Ramos (cell line): ENCODE results near the gene PDAP1.
"Not testable (repeated sequence)": the region's sequence is repeated elsewhere in the genome, so short reads cannot be mapped to it uniquely, and the experiment has no call there.

ENCODE experiments used
- in situ Hi-C: fragments of 300-500 bp; cut with MboI; formaldehyde crosslinking; loops from one replicate; pipeline ENCODE4 v1.14.3; 2022; ENCODE audit warnings: low sequenced_read_pairs; ENCODE audit not compliant: unreplicated experiment

PDAP1 gene

GRCh38 chr7:99408379-99409191 lies at the start of gene PDAP1, which contains the start of gene BUD31:
TSS of gene PDAP1 (minus strand) at chr7:99408597. CDS start at chr7:99408548, 49 bp downstream.
TSS of gene BUD31 (plus strand) at chr7:99408969. CDS start at chr7:99411093, 2,124 bp downstream.
- in situ Hi-C loops: no loop called here

GRCh38 chr7:99457650-99458493 lies 49.5 kb upstream of the PDAP1 start:
- in situ Hi-C loops: no loop called here

- in situ Hi-C loops: no loop called here
Measured at GRCh38 chr7:99457050-99457649, 48.8 kb upstream of the PDAP1 start.

- in situ Hi-C loops: no loop called here
Measured at GRCh38 chr7:99456288-99456687, 47.9 kb upstream of the PDAP1 start.

GRCh38 chr7:99455874-99456273 lies 47.5 kb upstream of the PDAP1 start:
- in situ Hi-C loops: no loop called here

- in situ Hi-C loops: no loop called here
Measured at GRCh38 chr7:99453105-99453504, 44.7 kb upstream of the PDAP1 start.

- in situ Hi-C loops: no loop called here
Measured at GRCh38 chr7:99452541-99452940, 44.1 kb upstream of the PDAP1 start.

- in situ Hi-C loops: no loop called here
Measured at GRCh38 chr7:99451936-99452335, 43.5 kb upstream of the PDAP1 start.

GRCh38 chr7:99449326-99449725 lies 40.9 kb upstream of the PDAP1 start:
- in situ Hi-C loops: no loop called here

GRCh38 chr7:99448855-99449254 lies 40.5 kb upstream of the PDAP1 start:
- in situ Hi-C loops: no loop called here

GRCh38 chr7:99447943-99448342 lies 39.5 kb upstream of the PDAP1 start:
- in situ Hi-C loops: no loop called here

- in situ Hi-C loops: no loop called here
Measured at GRCh38 chr7:99446096-99446495, 37.7 kb upstream of the PDAP1 start.

GRCh38 chr7:99440195-99440594 lies 31.8 kb upstream of the PDAP1 start:
- in situ Hi-C loops: no loop called here

GRCh38 chr7:99438573-99439480 lies 30.4 kb upstream of the PDAP1 start, which contains the start of the genes CPSF4 and PTCD1:
TSS of gene CPSF4 (plus strand) at chr7:99438943. CDS start at chr7:99439083, 140 bp downstream.
TSS of gene PTCD1 (minus strand) at chr7:99438798. CDS start at chr7:99435242, 3,556 bp downstream.
- in situ Hi-C loops: no loop called here

GRCh38 chr7:99437946-99438572 lies 29.7 kb upstream of the PDAP1 start:
- in situ Hi-C loops: no loop called here

- in situ Hi-C loops: no loop called here
Measured at GRCh38 chr7:99433158-99433557, 24.8 kb upstream of the PDAP1 start.

GRCh38 chr7:99431756-99432540 lies 23.6 kb upstream of the PDAP1 start:
- in situ Hi-C loops: not testable (repeated sequence)

GRCh38 chr7:99429756-99430155 lies 21.4 kb upstream of the PDAP1 start:
- in situ Hi-C loops: no loop called here
